Measurements from ENCODE around the gene GRIA3. TPM values are rescaled to one million over a fixed set of nuclear protein-coding genes. Genes with fewer than 3 reads are reported as not detected.
"Not testable (repeated sequence)": the region's sequence is repeated elsewhere in the genome, so short reads cannot be mapped to it uniquely, and the experiment has no call there.

The GRIA3 gene
- total RNA-seq, 2 donors from 2014 or later = 0.17 to 0.85 TPM

DNA sequence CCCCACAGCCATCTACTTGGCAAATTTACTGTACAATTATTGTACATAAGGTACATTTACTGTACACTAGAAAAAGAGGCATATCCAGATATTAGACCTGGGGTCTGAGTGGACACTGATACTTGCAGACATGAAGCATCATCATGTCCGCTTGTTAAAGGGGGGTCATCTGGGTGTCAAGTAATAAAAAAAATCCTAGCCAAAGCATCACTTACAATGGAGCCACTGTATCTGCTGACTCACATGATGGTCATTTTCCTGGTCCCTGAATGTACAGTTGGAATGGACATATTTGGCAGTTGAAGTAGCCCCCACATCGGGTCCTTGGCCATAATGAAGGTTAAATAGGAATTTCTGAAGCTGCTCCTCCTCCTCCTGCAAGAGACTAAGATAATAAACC, 320.0 kb downstream of the GRIA3 start:
- intact Hi-C loops (cut with DNase I) = no loop called here

GRCh38 chrX:123504630-123505270, 320.7 kb downstream of the GRIA3 start:
- no peaks in the 10 kb centered on the region for H3K4me1 ChIP-seq
- H3K27me3 ChIP-seq = no peaks in the 10 kb centered on the region
- H3K9ac ChIP-seq (ENCODE audit: low read depth in 2 of 2, low read length in 2 of 2) = no peak overlapping the region
- H3K4me3 ChIP-seq = no peak overlapping the region
- no peak for DNase-seq
- no peaks in the 10 kb centered on the region for H3K36me3 ChIP-seq
- intact Hi-C loops (cut with DNase I) = no loop called here
- H3K27ac ChIP-seq = no peak overlapping the region
- H3K9me3 ChIP-seq = no peaks in the 10 kb centered on the region
- TF ChIP-seq CTCF (IDR thresholded peaks at IDR 0.05) = no peak

More for the DNA sequence above, 320.0 kb downstream of the GRIA3 start:
- Histone ChIP-seq H3K27me3 (no peaks in the 10 kb centered on the region), H3K4me1 (no peaks in the 10 kb centered on the region), H3K9me3 (no peaks in the 10 kb centered on the region), H3K9ac (ENCODE audit: low read depth in 2 of 2, low read length in 2 of 2) (no peak overlapping the region), H3K27ac (no peak overlapping the region), H3K36me3 (no peaks in the 10 kb centered on the region), H3K4me3 (no peak overlapping the region)
- TF ChIP-seq CTCF (IDR thresholded peaks at IDR 0.05) = no peak
- DNase-seq = no peak

DNA sequence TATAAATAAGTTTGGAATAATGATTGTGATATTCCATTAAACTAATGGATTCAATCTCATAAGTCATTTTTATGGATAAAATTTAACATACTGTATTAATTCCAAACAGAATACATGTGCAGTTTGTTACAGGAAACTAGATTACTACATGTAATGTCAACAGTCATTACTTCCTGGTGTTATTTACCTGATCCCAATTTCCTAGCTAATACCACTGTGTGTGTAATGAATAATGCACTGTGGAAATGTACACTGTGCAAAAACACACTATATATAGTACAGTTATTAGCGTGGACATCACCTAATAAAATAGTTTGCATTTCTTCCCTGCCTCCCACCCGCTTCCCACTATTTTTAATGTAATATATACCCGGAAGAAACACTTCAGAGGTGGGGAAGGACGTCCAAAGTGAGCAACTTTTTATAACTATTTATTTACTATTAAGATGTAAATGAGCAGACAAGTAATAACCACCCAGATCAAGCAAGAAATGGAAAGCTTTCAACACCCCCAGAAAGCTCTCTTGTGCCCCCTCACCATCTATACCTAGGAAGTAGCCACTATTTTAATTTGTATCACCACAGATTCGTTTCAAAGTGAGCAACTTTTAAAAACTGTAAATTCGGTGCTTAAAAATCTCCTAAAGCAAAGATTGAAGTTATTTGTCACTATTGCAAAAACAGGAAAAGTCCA, 329.7 kb downstream of the GRIA3 start:
- no peak for TF ChIP-seq CTCF (IDR thresholded peaks at IDR 0.05)
- Histone ChIP-seq H3K36me3 (no peaks in the 10 kb centered on the region), H3K4me1 (no peaks in the 10 kb centered on the region), H3K9me3 (no peaks in the 10 kb centered on the region), H3K4me3 (peak overlapping the region; percentile 8), H3K27ac (no peak overlapping the region), H3K9ac (ENCODE audit: low read depth in 2 of 2, low read length in 2 of 2) (no peak overlapping the region), H3K27me3 (no peaks in the 10 kb centered on the region)
- DNase-seq = no peak
- intact Hi-C loops (cut with DNase I) = no loop called here

- H3K9ac ChIP-seq (ENCODE audit: low read depth in 2 of 2, low read length in 2 of 2); H3K9me3 ChIP-seq; H3K27me3 ChIP-seq; intact Hi-C loops (cut with DNase I); H3K36me3 ChIP-seq; H3K27ac ChIP-seq; H3K4me1 ChIP-seq: not testable (repeated sequence)
- peak overlapping the region; percentile 8 for H3K4me3 ChIP-seq
- DNase-seq = peak; percentile 18
These were observed 330.2 kb downstream of the GRIA3 start for GRCh38 chrX:123514279-123514640.

- no peak for DNase-seq
- H3K9me3 ChIP-seq = no peaks in the 10 kb centered on the region
- no peak overlapping the region for H3K27ac ChIP-seq
- no peaks in the 10 kb centered on the region for H3K4me1 ChIP-seq
- H3K27me3 ChIP-seq = no peaks in the 10 kb centered on the region
- intact Hi-C loops (cut with DNase I) = no loop called here
- no peak for TF ChIP-seq CTCF (IDR thresholded peaks at IDR 0.05)
- H3K9ac ChIP-seq (ENCODE audit: low read depth in 2 of 2, low read length in 2 of 2) = no peak overlapping the region
- H3K36me3 ChIP-seq = no peaks in the 10 kb centered on the region
- no peak overlapping the region for H3K4me3 ChIP-seq
These were observed 334.7 kb downstream of the GRIA3 start for GRCh38 chrX:123518791-123519190.

DNA sequence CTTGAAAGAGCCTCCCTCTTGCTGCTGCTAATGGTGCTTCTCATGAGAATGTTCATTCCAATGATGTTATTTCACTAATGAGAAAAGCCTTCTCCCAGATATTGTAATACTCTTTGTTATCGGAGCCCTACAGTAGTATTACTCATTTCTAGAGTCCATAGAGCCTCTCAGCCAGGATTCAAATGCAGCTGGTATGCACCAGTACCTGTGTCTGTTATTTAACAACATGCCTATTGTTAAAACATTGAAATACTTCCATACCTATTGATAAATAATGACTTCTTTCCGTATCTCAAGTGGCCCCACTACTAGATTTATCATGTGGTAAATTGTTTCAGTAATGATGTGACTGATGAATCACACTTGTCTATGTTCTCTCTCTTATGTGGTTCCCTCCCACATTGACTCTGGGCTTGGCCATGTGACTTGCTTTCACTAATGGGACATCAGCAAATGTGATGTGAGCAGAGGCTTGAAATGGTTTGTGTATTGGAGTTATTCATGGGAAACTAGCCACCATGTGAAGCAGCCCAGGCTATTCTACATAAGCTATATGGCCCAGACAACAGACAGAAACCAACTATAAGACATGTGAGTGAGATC, 341.1 kb downstream of the GRIA3 start:
- intact Hi-C loops (cut with DNase I) = no loop called here

GRCh38 chrX:123530726-123531125, 346.6 kb downstream of the GRIA3 start:
- intact Hi-C loops (cut with DNase I); H3K36me3 ChIP-seq; H3K27ac ChIP-seq; H3K27me3 ChIP-seq; DNase-seq; H3K4me1 ChIP-seq; H3K9ac ChIP-seq (ENCODE audit: low read depth in 2 of 2, low read length in 2 of 2); H3K4me3 ChIP-seq; H3K9me3 ChIP-seq: not testable (repeated sequence)

More for the DNA sequence above, 341.1 kb downstream of the GRIA3 start:
- no peak overlapping the region for H3K9ac ChIP-seq (ENCODE audit: low read depth in 2 of 2, low read length in 2 of 2)
- no peaks in the 10 kb centered on the region for H3K27me3 ChIP-seq
- TF ChIP-seq CTCF (IDR thresholded peaks at IDR 0.05) = no peak
- H3K9me3 ChIP-seq = no peaks in the 10 kb centered on the region
- H3K4me1 ChIP-seq = no peaks in the 10 kb centered on the region
- H3K4me3 ChIP-seq = no peak overlapping the region
- no peak overlapping the region for H3K27ac ChIP-seq
- DNase-seq = no peak
- H3K36me3 ChIP-seq = no peaks in the 10 kb centered on the region
